ENCODE measurements around the gene ZNF318.

Gene ZNF318

DNA sequence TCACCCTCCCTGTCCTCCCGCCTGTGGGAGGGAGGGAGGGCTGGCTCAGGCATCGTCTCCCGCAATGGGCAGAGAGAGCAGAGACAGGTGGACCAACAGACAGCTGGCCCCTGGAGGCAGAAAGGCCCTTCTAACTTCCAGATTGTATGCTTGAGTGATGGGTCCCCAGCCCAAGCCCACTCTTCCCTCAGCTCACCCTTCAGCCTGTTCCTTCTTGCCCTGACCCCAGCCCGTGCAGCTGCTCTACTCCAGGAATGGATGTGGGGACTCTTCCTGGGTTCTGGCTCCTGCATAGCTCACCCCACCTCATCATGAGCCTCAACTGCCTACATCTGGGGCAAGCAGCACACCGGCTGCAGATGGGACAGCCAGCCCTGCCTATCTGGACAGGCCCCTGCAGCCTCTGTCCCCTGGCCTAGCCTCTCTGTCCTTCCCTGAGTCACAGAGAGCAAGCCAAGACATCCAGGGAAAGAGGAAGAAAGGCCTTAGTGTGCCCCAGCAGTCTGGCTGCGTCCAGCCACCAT is 82.9 kb downstream of the ZNF318 start:
- Mint-ChIP-seq H3K4me3 (no peak overlapping the region), H3K9me3 (no peaks in the 10 kb centered on the region), H3K27ac (no peak overlapping the region), H3K27me3 (ENCODE audit: low read depth) (peaks cover 40% of the 10 kb centered on the region), H3K36me3 (ENCODE audit: low read depth) (no peaks in the 10 kb centered on the region), H3K4me1 (ENCODE audit: low read depth) (no peaks in the 10 kb centered on the region)
- no peak for DNase-seq (ENCODE audit: low spot score)

All from T-helper 2 cell treated with Interferon-gamma antibody and Interleukin-4, amounts not matched to agents 5 μg/mL and 100 μg/mL, for 36 hours (primary cell).